Neural progenitor cell (in vitro differentiated cells): ENCODE measurements around the gene STRAP. TPM values are rescaled to one million over a fixed set of nuclear protein-coding genes. Genes with fewer than 3 reads are reported as not detected.

Experiments used
- DNase-seq: peaks from one replicate; pipeline ENCODE4 v3.0.0-alpha.2; 2016; ENCODE audit warnings: low spot score
- H2AFZ ChIP-seq: fragments of 200-600 bp; sonication (generic); replicated peaks from 2 replicates; pipeline ENCODE4 v1.6.1; 2016; ENCODE audit warnings: antibody characterized with exemption
- H3F3A ChIP-seq: fragments of 200-600 bp; sonication (generic); 2 replicates; pipeline ENCODE4 v1.6.1; 2016; ENCODE audit warnings: antibody characterized with exemption, low read depth
- H3K27ac ChIP-seq: fragments of 200-600 bp; sonication (generic); 2 replicates; pipeline ENCODE4 v1.5.1; 2016; ENCODE audit warnings: mild to moderate bottlenecking
- H3K27me3 ChIP-seq: fragments of 200-600 bp; sonication (generic); 2 replicates; pipeline ENCODE4 v1.6.1; 2016; ENCODE audit warnings: mild to moderate bottlenecking, moderate library complexity
- H3K36me3 ChIP-seq: fragments of 200-600 bp; sonication (generic); 2 replicates; pipeline ENCODE4 v1.5.1; 2016
- H3K4me1 ChIP-seq: fragments of 200-600 bp; sonication (generic); 2 replicates; pipeline ENCODE4 v1.6.1; 2016; ENCODE audit warnings: mixed run types
- H3K4me2 ChIP-seq: fragments of 200-600 bp; sonication (generic); 2 replicates; pipeline ENCODE4 v1.6.1; 2016
- H3K4me3 ChIP-seq: fragments of 200-600 bp; sonication (generic); 2 replicates; pipeline ENCODE4 v1.5.1; 2016
- H3K79me2 ChIP-seq: fragments of 200-600 bp; sonication (generic); 2 replicates; pipeline ENCODE4 v1.6.1; 2016; ENCODE audit warnings: low read depth
- H3K9ac ChIP-seq: fragments of 200-600 bp; sonication (generic); 2 replicates; pipeline ENCODE4 v1.6.1; 2016
- H3K9me3 ChIP-seq: fragments of 200-600 bp; sonication (generic); 2 replicates; pipeline ENCODE4 v1.5.1; 2016; ENCODE audit warnings: low read depth
- H4K20me1 ChIP-seq: fragments of 200-600 bp; sonication (generic); 2 replicates; pipeline ENCODE4 v1.6.1; 2016; ENCODE audit warnings: low read depth
- H3K27ac Mint-ChIP-seq: 3 replicates; pipeline ENCODE4 v1.8.0; 2021; ENCODE audit warnings: mixed read lengths
- H3K27me3 Mint-ChIP-seq: 2 replicates; pipeline ENCODE4 v1.8.0; 2022; ENCODE audit warnings: low read depth, mild to moderate bottlenecking, inconsistent platforms, moderate library complexity, mixed read lengths; ENCODE audit not compliant: insufficient read depth
- H3K36me3 Mint-ChIP-seq: 3 replicates; pipeline ENCODE4 v1.8.0; 2021; ENCODE audit warnings: mixed read lengths
- H3K4me1 Mint-ChIP-seq: 3 replicates; pipeline ENCODE4 v1.8.0; 2021; ENCODE audit warnings: mixed read lengths
- H3K4me3 Mint-ChIP-seq: 3 replicates; pipeline ENCODE4 v1.8.0; 2021; ENCODE audit warnings: mild to moderate bottlenecking, moderate library complexity, mixed read lengths
- H3K9me3 Mint-ChIP-seq: 3 replicates; pipeline ENCODE4 v1.8.0; 2020; ENCODE audit warnings: mixed read lengths
- EZH2 ChIP-seq: fragments of 200-600 bp; sonication (generic); IDR thresholded peaks from 2 replicates; pipeline ENCODE4 v1.6.1; 2017; ENCODE audit warnings: antibody characterized with exemption, mild to moderate bottlenecking, moderate library complexity
- EZH2phosphoT487 ChIP-seq: fragments of 200-600 bp; sonication (generic); IDR thresholded peaks from 2 replicates; pipeline ENCODE4 v1.6.1; 2017; ENCODE audit warnings: antibody characterized with exemption
- total RNA-seq: library from RNA; depleted of rRNA; stranded (reverse); fragments of >200 nt; gene quantifications from 2 replicates; pipeline ENCODE4 v1.2.3, GENCODE V29; 2015; ENCODE audit warnings: low replicate concordance
- TF ChIP-seq, protein P1 (sequence below): fragments of 200-600 bp; sonication (generic); IDR thresholded peaks from 2 replicates; pipeline ENCODE4 v1.5.1; 2017; ENCODE audit warnings: antibody characterized with exemption, mild to moderate bottlenecking

STRAP gene
- total RNA-seq, 1 donor from 2014 or later: 303 TPM

DNA sequence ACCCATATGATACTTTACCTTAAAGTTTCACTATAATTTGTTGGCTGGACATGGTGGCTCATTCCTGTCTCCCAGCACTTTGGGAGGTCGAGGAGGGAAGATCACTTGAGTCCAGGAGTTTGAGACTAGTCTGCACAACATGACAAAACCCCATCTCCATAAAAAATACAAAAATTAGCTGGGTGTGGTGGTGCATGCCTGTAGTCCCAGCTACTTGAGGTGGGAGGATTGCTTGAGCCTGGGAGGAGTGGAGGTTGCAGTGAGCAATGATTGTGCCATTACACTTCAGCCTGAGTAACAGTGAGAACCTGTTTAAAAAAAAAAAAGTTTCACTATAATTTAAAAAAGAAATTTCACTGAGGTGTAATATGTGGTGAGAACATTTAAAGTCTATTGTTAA, 50.1 kb downstream of the STRAP start:
- Mint-ChIP-seq H3K27me3 (peaks cover 5% of the 10 kb centered on the region), H3K9me3 (peaks cover 4% of the 10 kb centered on the region), H3K4me1 (peaks cover 36% of the 10 kb centered on the region), H3K4me3 (no peak overlapping the region), H3K27ac (no peak overlapping the region), H3K36me3 (peaks cover 2% of the 10 kb centered on the region)
- Histone ChIP-seq H3K79me2 (peaks cover 60% of the 10 kb centered on the region), H3K27ac (no peak overlapping the region), H3K9me3 (no peaks in the 10 kb centered on the region), H3K4me1 (peaks cover 41% of the 10 kb centered on the region), H3K9ac (no peak overlapping the region), H3K27me3 (no peaks in the 10 kb centered on the region), H3K4me3 (no peak overlapping the region), H3K36me3 (no peaks in the 10 kb centered on the region), H4K20me1 (peaks cover 33% of the 10 kb centered on the region), H2AFZ (no peak overlapping the region), H3K4me2 (no peak overlapping the region), H3F3A (peaks cover 12% of the 10 kb centered on the region)
- DNase-seq: no peak
- TF ChIP-seq, protein P1, sequence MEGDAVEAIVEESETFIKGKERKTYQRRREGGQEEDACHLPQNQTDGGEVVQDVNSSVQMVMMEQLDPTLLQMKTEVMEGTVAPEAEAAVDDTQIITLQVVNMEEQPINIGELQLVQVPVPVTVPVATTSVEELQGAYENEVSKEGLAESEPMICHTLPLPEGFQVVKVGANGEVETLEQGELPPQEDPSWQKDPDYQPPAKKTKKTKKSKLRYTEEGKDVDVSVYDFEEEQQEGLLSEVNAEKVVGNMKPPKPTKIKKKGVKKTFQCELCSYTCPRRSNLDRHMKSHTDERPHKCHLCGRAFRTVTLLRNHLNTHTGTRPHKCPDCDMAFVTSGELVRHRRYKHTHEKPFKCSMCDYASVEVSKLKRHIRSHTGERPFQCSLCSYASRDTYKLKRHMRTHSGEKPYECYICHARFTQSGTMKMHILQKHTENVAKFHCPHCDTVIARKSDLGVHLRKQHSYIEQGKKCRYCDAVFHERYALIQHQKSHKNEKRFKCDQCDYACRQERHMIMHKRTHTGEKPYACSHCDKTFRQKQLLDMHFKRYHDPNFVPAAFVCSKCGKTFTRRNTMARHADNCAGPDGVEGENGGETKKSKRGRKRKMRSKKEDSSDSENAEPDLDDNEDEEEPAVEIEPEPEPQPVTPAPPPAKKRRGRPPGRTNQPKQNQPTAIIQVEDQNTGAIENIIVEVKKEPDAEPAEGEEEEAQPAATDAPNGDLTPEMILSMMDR: no peak
- TF ChIP-seq EZH2phosphoT487: no peak
- TF ChIP-seq EZH2: no peak

GRCh38 chr12:15932971-15933370, 50.8 kb downstream of the STRAP start:
- Histone ChIP-seq H2AFZ (no peak overlapping the region), H3K9me3 (no peaks in the 10 kb centered on the region), H3K9ac (no peak overlapping the region), H3F3A (peaks cover 12% of the 10 kb centered on the region), H4K20me1 (peaks cover 32% of the 10 kb centered on the region), H3K79me2 (peaks cover 53% of the 10 kb centered on the region), H3K4me3 (no peak overlapping the region), H3K27ac (no peak overlapping the region), H3K4me1 (peaks cover 37% of the 10 kb centered on the region), H3K36me3 (no peaks in the 10 kb centered on the region), H3K4me2 (no peak overlapping the region), H3K27me3 (no peaks in the 10 kb centered on the region)
- TF ChIP-seq EZH2phosphoT487 (no peak), EZH2 (no peak)
- TF ChIP-seq, protein P1: no peak
- DNase-seq: no peak
- H3K27me3 Mint-ChIP-seq: peaks cover 5% of the 10 kb centered on the region
- H3K4me3 Mint-ChIP-seq: no peak overlapping the region
- peaks cover 34% of the 10 kb centered on the region for H3K4me1 Mint-ChIP-seq
- H3K36me3 Mint-ChIP-seq: peaks cover 2% of the 10 kb centered on the region
- peaks cover 4% of the 10 kb centered on the region for H3K9me3 Mint-ChIP-seq
- H3K27ac Mint-ChIP-seq: no peak overlapping the region

DNA sequence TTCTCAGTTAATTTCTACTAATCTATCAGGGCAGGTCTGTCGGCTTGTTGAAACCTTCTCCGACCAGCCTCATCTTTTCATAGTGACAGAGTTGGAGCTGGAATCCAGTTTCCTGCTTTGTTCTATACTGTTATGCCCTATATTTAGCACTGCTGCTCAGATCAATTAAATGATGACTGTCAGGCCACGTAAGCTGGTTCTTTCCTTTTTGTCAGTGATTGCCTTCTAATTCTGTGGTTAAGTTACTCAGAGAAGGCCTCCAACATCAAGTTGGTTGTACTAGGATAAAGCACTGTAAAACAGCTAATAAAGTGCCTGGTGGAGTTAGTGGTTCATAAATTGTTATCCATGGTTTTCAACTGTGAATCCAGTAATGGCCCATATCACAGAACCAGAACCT, 51.6 kb downstream of the STRAP start:
- H3K9me3 Mint-ChIP-seq: peaks cover 4% of the 10 kb centered on the region
- H3K9ac ChIP-seq: no peak overlapping the region

More for the DNA sequence above, 51.6 kb downstream of the STRAP start:
- Mint-ChIP-seq H3K4me3 (no peak overlapping the region), H3K36me3 (peaks cover 2% of the 10 kb centered on the region), H3K4me1 (peaks cover 27% of the 10 kb centered on the region), H3K27ac (no peak overlapping the region), H3K27me3 (peaks cover 5% of the 10 kb centered on the region)
- Histone ChIP-seq H3K4me1 (peaks cover 29% of the 10 kb centered on the region), H3K79me2 (peaks cover 51% of the 10 kb centered on the region), H2AFZ (no peak overlapping the region), H3K36me3 (no peaks in the 10 kb centered on the region), H3K27ac (no peak overlapping the region), H3K9me3 (no peaks in the 10 kb centered on the region), H4K20me1 (peaks cover 24% of the 10 kb centered on the region), H3K27me3 (no peaks in the 10 kb centered on the region), H3K4me3 (no peak overlapping the region), H3F3A (peaks cover 5% of the 10 kb centered on the region), H3K4me2 (no peak overlapping the region)
- TF ChIP-seq, protein P1: no peak
- DNase-seq: no peak
